GM23338 (cell line): Measurements from ENCODE around the gene F8A3.
"Not testable (repeated sequence)": the region's sequence is repeated elsewhere in the genome, so short reads cannot be mapped to it uniquely, and the experiment has no call there.

Source experiments
- CTCF ChIP-seq, 2 experiments: fragments of 200-600 bp in 1 of 2; sonication (generic) in 1 of 2; conservative IDR thresholded peaks; 2 replicates each; pipeline versions ENCODE4 v1.5.1 to v1.6.1; 2016 to 2017; ENCODE audit warnings: antibody characterized with exemption in 2 of 2, low read depth in 2 of 2, mild to moderate bottlenecking in 2 of 2, moderate library complexity in 1 of 2
- EZH2 ChIP-seq: fragments of 200-600 bp; sonication (generic); IDR thresholded peaks from one replicate; pipeline ENCODE4 v1.8.0; 2017; ENCODE audit warnings: antibody characterized with exemption, mild to moderate bottlenecking, low read depth; ENCODE audit not compliant: unreplicated experiment
- EZH2phosphoT487 ChIP-seq: fragments of 200-600 bp; sonication (generic); IDR thresholded peaks from one replicate; pipeline ENCODE4 v1.8.1; 2018; ENCODE audit warnings: antibody characterized with exemption; ENCODE audit not compliant: unreplicated experiment
- POLR2AphosphoS5 ChIP-seq: IDR thresholded peaks from 2 replicates; pipeline ENCODE4 v1.6.1; 2016; ENCODE audit warnings: antibody characterized with exemption, low read depth
- REST ChIP-seq: IDR thresholded peaks from one replicate; pipeline ENCODE4 v1.6.1; 2018; ENCODE audit warnings: antibody characterized with exemption; ENCODE audit not compliant: unreplicated experiment

GRCh38 chrX:155495134-155495533, 36.7 kb upstream of the F8A3 start:
- TF ChIP-seq REST; POLR2AphosphoS5; CTCF (conservative IDR thresholded peaks at IDR 0.05; ENCODE audit: low read depth in 2 of 2); EZH2; EZH2phosphoT487: not testable (repeated sequence)
